GM12872 (cell line): ENCODE measurements around the gene CELF2.

Experiments used
- TF ChIP-seq, protein P1 (sequence below): IDR thresholded peaks from 3 replicates; pipeline ENCODE4 v1.5.1; 2011; ENCODE audit warnings: low read depth, mild to moderate bottlenecking, low read length, moderate library complexity; ENCODE audit not compliant: insufficient read depth

Gene CELF2

GRCh38 chr10:11064832-11065231 lies 47.2 kb downstream of the CELF2 start:
- TF ChIP-seq, protein P1, sequence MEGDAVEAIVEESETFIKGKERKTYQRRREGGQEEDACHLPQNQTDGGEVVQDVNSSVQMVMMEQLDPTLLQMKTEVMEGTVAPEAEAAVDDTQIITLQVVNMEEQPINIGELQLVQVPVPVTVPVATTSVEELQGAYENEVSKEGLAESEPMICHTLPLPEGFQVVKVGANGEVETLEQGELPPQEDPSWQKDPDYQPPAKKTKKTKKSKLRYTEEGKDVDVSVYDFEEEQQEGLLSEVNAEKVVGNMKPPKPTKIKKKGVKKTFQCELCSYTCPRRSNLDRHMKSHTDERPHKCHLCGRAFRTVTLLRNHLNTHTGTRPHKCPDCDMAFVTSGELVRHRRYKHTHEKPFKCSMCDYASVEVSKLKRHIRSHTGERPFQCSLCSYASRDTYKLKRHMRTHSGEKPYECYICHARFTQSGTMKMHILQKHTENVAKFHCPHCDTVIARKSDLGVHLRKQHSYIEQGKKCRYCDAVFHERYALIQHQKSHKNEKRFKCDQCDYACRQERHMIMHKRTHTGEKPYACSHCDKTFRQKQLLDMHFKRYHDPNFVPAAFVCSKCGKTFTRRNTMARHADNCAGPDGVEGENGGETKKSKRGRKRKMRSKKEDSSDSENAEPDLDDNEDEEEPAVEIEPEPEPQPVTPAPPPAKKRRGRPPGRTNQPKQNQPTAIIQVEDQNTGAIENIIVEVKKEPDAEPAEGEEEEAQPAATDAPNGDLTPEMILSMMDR, result no peak

GRCh38 chr10:11065567-11065966 lies 47.9 kb downstream of the CELF2 start:
- TF ChIP-seq, protein P1, result no peak

DNA sequence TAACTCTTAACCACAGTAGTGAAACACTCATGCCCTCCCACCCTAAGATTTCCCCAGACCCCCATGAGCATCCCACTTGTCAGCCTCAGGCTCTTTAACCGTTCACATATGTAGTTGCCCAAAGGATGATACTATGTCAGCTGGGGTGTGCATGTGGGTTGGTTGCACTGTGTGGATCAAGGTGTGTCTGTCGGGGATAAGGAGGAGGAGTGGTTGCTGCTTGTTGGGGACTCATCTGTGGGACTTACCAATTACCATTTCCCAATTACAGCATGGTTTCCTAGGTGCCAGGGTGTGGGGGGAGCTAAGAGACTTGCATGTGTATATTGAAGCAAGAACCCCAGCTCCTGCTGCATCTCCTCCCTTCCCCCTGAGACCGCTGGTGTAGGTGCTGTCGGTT lies 48.8 kb downstream of the CELF2 start:
- TF ChIP-seq, protein P1, result no peak

DNA sequence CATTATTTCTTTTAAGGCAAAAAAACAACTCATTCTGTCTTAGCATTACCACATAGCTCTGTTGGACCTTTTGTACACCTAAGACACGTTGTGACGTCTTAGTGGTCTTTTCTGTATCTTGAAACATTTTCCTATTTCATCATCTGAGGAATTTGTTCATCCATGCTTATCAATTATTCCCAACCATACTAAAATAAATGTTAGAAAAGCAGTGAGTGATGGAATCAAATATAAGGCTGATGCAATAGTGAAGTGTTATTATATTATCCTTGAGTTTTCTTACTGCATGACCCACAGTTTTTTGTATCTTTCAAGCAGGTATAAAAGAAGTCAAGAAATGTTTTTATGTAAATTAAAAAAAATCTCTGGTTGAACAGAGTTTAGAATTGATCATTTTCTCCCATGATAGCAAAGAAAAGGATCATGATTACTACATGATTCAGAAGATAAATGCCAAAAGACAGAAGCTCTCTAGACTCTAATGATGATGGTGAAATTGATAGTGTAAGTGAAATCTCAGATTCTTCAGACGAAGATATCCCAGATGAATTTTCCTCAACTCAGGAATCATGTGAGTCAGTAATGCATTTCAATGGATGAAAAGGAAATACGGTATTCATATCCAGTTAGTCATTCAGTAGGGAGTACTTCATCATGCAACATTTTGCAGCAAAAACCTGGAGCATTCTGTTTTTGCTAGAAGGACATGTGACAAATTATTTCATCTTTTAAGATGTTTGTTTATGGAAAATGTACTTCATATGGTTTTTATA lies 51.4 kb downstream of the CELF2 start:
- TF ChIP-seq, protein P1, result no peak

DNA sequence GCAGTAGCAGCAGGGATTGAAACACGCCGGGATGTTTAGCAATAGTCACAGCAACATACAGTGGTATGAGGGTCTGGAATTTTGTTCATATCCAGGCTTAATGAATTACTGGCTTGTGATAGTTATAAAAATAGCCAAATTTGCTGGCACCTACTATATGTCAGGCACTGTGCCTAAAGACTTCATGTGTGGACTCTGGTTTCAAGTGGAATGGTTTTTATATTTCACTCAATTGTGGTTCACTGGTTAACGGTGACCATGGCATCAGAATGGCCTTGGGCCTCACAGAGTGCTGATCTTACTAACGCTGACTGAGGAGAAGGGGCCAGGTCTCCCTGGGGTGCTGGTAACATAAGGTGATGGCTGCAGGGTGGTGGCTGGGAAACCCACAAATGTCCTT lies 55.7 kb downstream of the CELF2 start:
- TF ChIP-seq, protein P1, result no peak

- TF ChIP-seq, protein P1, result no peak
Observed at GRCh38 chr10:11074536-11075267, 57.0 kb downstream of the CELF2 start.

DNA sequence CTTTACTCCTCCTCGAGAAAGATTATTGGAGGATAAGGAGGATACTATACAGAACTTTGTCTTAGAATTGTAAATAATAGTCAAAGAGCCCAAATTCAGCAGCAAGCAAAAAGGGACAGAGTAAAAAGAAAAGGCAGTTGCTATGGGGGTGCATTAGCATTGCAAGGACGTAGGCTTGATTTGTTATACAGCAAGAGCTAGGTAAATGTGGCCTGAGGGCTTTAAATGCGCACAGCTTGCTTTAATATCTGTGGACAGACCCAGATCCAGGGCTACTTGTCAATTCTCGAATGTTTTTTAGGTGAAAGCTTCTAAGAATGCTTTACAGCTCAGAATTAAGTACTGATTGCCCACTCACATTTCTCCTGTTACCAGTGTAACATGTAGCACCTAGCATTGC lies 58.5 kb downstream of the CELF2 start:
- TF ChIP-seq, protein P1, result no peak
